ENCODE results near the gene CACNA1G. TPM values are rescaled to one million over a fixed set of nuclear protein-coding genes. Genes with fewer than 3 reads are reported as not detected.

Gene CACNA1G
- polyA plus RNA-seq, 1 donor (not counting 4 experiments of a cell fraction or from before 2014, with no cell fraction given): 0.07 TPM

GRCh38 chr17:50573866-50574611, 13.5 kb downstream of the CACNA1G start:
- no peak overlapping the region for H3K9ac ChIP-seq (ENCODE audit: control insufficient read depth, extremely low read depth, insufficient read depth, low read length)
- TF ChIP-seq EZH2 (IDR thresholded peaks at IDR 0.05; ENCODE audit: low read length) (no peak), CTCF (optimal IDR thresholded peaks at IDR 0.05 in 1 of 3, IDR thresholded peaks at IDR 0.05 in 1 of 3, conservative IDR thresholded peaks at IDR 0.05 in 1 of 3; ENCODE audit: extremely low read depth in 1 of 3, insufficient read depth in 2 of 3, low read length in 3 of 3) (no peak)
- DNase-seq (ENCODE audit: low read depth, low spot score) (no peak), FAIRE-seq (no peak)
- H3K9me3 ChIP-seq (ENCODE audit: control insufficient read depth, low read depth, low read length): no peaks in the 10 kb centered on the region
- H3K4me1 ChIP-seq (ENCODE audit: control insufficient read depth, extremely low read depth, insufficient read depth, low read length): no peaks in the 10 kb centered on the region
- no peaks in the 10 kb centered on the region for H4K20me1 ChIP-seq (ENCODE audit: control insufficient read depth, extremely low read depth, insufficient read depth, low read length)
- H3K79me2 ChIP-seq (ENCODE audit: control insufficient read depth, insufficient read depth, low read length): no peaks in the 10 kb centered on the region
- H3K4me3 ChIP-seq (ENCODE audit: control insufficient read depth in 2 of 3, extremely low read depth in 1 of 3, insufficient read depth in 2 of 3, low read depth in 1 of 3, low read length in 3 of 3): no peak overlapping the region
- no peak overlapping the region for H3K4me2 ChIP-seq (ENCODE audit: control insufficient read depth, extremely low read depth, insufficient read depth, low read depth, low read length)
- H2AFZ ChIP-seq (ENCODE audit: control insufficient read depth, low read length): no peak overlapping the region
- dilution Hi-C loops (cut with MboI; ENCODE audit: extremely low pct_ligation_motif_present, low sequenced_read_pairs): no loop called here
- peaks cover 4% of the 10 kb centered on the region for H3K27me3 ChIP-seq (ENCODE audit: control insufficient read depth, extremely low read depth, insufficient read depth, low read length)
- H3K9me1 ChIP-seq (ENCODE audit: control insufficient read depth, extremely low read depth, insufficient read depth, low read length): no peaks in the 10 kb centered on the region
- H3K27ac ChIP-seq (ENCODE audit: control insufficient read depth, insufficient read depth, low read length): no peak overlapping the region
- H3K36me3 ChIP-seq (ENCODE audit: control insufficient read depth in 2 of 2, extremely low read depth in 1 of 2, insufficient read depth in 2 of 2, low read length in 2 of 2): no peaks in the 10 kb centered on the region

- Histone ChIP-seq H2AFZ (ENCODE audit: control insufficient read depth, low read length) (no peak overlapping the region), H3K4me2 (ENCODE audit: control insufficient read depth, extremely low read depth, insufficient read depth, low read depth, low read length) (no peak overlapping the region), H3K27ac (ENCODE audit: control insufficient read depth, insufficient read depth, low read length) (no peak overlapping the region), H3K79me2 (ENCODE audit: control insufficient read depth, insufficient read depth, low read length) (no peaks in the 10 kb centered on the region), H3K27me3 (ENCODE audit: control insufficient read depth, extremely low read depth, insufficient read depth, low read length) (peaks cover 17% of the 10 kb centered on the region), H3K36me3 (ENCODE audit: control insufficient read depth in 2 of 2, extremely low read depth in 1 of 2, insufficient read depth in 2 of 2, low read length in 2 of 2) (no peaks in the 10 kb centered on the region), H3K4me1 (ENCODE audit: control insufficient read depth, extremely low read depth, insufficient read depth, low read length) (no peaks in the 10 kb centered on the region), H3K9me1 (ENCODE audit: control insufficient read depth, extremely low read depth, insufficient read depth, low read length) (no peaks in the 10 kb centered on the region), H3K4me3 (ENCODE audit: control insufficient read depth in 2 of 3, extremely low read depth in 1 of 3, insufficient read depth in 2 of 3, low read depth in 1 of 3, low read length in 3 of 3) (no peak overlapping the region), H4K20me1 (ENCODE audit: control insufficient read depth, extremely low read depth, insufficient read depth, low read length) (no peaks in the 10 kb centered on the region), H3K9ac (ENCODE audit: control insufficient read depth, extremely low read depth, insufficient read depth, low read length) (no peak overlapping the region), H3K9me3 (ENCODE audit: control insufficient read depth, low read depth, low read length) (no peaks in the 10 kb centered on the region)
- DNase-seq (ENCODE audit: low read depth, low spot score) (no peak), FAIRE-seq (no peak)
- dilution Hi-C loops (cut with MboI; ENCODE audit: extremely low pct_ligation_motif_present, low sequenced_read_pairs): no loop called here
- TF ChIP-seq CTCF (optimal IDR thresholded peaks at IDR 0.05 in 1 of 3, IDR thresholded peaks at IDR 0.05 in 1 of 3, conservative IDR thresholded peaks at IDR 0.05 in 1 of 3; ENCODE audit: extremely low read depth in 1 of 3, insufficient read depth in 2 of 3, low read length in 3 of 3) (peak in 1 of 3 experiments; percentile 4), EZH2 (IDR thresholded peaks at IDR 0.05; ENCODE audit: low read length) (no peak)
Observed at GRCh38 chr17:50575581-50576210, 15.2 kb downstream of the CACNA1G start.
